Gastroesophageal sphincter (tissue), 3 donors: ENCODE data around the gene SPSB1.

Experiments used
- CTCF ChIP-seq, 4 experiments: fragments of 200-600 bp in 2 of 4; fragments of 450-650 bp in 2 of 4; sonication (generic) in 1 of 4; IDR thresholded peaks; one replicate each; pipeline ENCODE4 v1.5.1; 2017 to 2019; ENCODE audit warnings: antibody characterized with exemption in 4 of 4, mild to moderate bottlenecking in 2 of 4, moderate library complexity in 2 of 4
- EP300 ChIP-seq: sonication (generic); formaldehyde crosslinking; IDR thresholded peaks from one replicate; pipeline ENCODE4 v1.6.1; 2017; ENCODE audit warnings: antibody characterized with exemption, mild to moderate bottlenecking
- POLR2A ChIP-seq, 2 donors: fragments of 450-650 bp; IDR thresholded peaks; one replicate each; pipeline ENCODE4 v1.6.1; 2017; ENCODE audit warnings: antibody characterized with exemption in 2 of 2, mild to moderate bottlenecking in 2 of 2, moderate library complexity in 1 of 2
- POLR2AphosphoS5 ChIP-seq: sonication (generic); formaldehyde crosslinking; IDR thresholded peaks from one replicate; pipeline ENCODE4 v1.6.1; 2017; ENCODE audit warnings: antibody characterized with exemption

GRCh38 chr1:9263984-9264872 is 28.5 kb upstream of the SPSB1 start:
- TF ChIP-seq POLR2A (IDR thresholded peaks at IDR 0.05): no peak
- TF ChIP-seq CTCF (IDR thresholded peaks at IDR 0.05): no peak
- no peak for TF ChIP-seq EP300
- TF ChIP-seq POLR2AphosphoS5: no peak
